ENCODE measurements around the gene MBTPS1.

DNA sequence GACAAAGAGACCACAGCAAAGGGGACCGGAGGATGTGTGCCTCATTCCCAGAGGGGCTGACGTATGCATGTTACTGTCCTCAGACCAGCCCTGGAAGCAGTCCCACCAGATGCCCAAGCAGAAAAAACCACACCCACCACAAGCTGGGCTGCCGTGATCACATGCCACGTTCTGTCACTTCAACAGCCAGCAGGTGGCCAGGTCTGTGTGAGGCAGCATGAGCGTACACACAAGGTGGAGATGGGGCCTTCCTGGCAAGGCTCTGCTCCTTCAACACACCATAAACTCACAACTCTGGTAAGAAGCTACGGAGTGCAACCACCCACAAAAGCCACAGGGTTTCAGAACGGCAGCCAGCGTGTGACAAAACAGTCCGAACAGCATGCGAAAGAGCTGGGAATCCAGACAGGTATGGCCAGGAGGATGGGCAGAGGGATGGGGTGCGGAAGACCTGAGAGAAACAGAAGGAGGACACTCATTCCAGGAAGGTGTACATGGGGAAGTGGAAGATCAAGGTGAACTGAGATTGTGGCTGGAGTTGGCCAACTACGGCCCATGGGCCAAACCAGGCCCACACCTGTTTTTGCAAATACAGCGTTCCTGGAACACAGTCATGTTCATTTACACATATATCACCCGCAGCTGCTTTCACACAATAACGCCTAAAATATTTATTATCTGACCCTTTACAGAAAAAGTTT, 27.9 kb downstream of the MBTPS1 start:
- TF ChIP-seq, protein P1, sequence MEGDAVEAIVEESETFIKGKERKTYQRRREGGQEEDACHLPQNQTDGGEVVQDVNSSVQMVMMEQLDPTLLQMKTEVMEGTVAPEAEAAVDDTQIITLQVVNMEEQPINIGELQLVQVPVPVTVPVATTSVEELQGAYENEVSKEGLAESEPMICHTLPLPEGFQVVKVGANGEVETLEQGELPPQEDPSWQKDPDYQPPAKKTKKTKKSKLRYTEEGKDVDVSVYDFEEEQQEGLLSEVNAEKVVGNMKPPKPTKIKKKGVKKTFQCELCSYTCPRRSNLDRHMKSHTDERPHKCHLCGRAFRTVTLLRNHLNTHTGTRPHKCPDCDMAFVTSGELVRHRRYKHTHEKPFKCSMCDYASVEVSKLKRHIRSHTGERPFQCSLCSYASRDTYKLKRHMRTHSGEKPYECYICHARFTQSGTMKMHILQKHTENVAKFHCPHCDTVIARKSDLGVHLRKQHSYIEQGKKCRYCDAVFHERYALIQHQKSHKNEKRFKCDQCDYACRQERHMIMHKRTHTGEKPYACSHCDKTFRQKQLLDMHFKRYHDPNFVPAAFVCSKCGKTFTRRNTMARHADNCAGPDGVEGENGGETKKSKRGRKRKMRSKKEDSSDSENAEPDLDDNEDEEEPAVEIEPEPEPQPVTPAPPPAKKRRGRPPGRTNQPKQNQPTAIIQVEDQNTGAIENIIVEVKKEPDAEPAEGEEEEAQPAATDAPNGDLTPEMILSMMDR (tag by site-specific recombination; IDR thresholded peaks at IDR 0.05) = no peak
- TF ChIP-seq ZNF350 (tag by site-specific recombination; IDR thresholded peaks at IDR 0.05) = no peak
- TF ChIP-seq ZNF626 (tag by site-specific recombination; IDR thresholded peaks at IDR 0.05) = no peak

Measured in HEK293 (cell line).